Activated naive CD8-positive, alpha-beta T cell treated with anti-CD3 and anti-CD28 coated beads, Interleukin-2, amount 50 U/mL, for 16 hours (primary cell): ENCODE measurements around the gene WASF2.
"Not testable (repeated sequence)": the region's sequence is repeated elsewhere in the genome, so short reads cannot be mapped to it uniquely, and the experiment has no call there.

ENCODE experiments used
- DNase-seq: peaks from one replicate; pipeline ENCODE4 v3.0.0-alpha.2; 2020; ENCODE audit warnings: low read depth, low spot score

The WASF2 gene

GRCh38 chr1:27455139-27455811, 34.7 kb downstream of the WASF2 start:
- DNase-seq, result no peak

DNA sequence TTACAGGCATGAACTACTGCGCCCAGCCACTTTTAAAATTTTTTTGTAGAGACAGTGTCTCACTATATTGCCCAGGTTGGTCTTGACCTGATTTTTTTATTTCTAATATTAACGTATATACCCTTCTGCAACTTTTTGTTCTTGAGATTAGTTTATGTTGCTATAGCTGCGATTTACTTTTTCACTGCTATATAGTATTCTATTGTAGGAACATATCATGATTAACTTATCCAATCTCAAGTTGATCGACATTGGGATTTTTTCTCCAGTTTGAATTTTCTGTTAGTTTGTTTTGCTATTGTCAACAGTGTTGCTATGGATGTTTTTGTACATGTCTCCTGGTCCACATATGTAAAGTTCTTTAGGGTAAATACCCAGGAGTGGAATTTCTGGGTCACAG, 35.4 kb downstream of the WASF2 start:
- no peak for DNase-seq

DNA sequence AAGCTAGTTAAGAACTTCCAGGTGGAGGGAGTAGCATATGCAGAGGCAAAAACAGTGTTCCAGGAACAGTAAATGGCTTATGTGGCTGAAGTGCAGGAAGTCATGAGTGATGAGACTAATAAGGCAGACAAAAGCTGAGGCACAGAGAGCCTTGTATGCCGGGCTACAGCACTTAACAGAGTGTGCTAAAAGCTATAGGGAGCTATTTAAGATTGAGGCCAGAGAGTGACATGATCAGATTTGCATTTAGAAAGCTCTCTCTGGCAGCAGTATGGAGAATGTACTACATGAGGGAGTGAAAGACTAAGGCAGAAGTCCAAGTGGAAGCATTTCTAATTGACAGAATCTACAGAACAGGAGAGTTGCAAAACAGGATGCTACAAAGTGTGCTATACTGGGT, 38.6 kb downstream of the WASF2 start:
- no peak for DNase-seq

DNA sequence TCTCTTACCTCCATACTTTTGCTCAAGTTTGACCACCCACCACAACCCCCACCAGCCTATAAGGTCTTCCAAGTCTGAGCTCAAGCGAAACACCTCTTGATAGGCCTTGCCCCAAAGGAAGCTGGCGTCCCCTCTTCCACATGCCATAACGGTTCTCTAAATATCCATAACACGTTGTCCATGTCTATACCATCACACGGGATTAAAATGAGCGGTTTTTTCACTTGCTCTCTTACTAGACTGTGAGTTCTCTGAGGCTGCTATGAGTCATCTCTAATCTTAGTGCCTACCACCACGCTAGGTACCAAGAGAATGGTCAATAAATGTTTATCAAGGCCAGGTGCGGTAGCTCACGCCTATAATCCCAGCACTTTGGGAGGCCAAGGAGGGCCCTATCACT, 41.0 kb downstream of the WASF2 start:
- DNase-seq, result no peak

- DNase-seq, result no peak
Observed at GRCh38 chr1:27447883-27448282, 42.1 kb downstream of the WASF2 start.

- DNase-seq, result no peak
Observed at GRCh38 chr1:27447399-27447798, 42.6 kb downstream of the WASF2 start.

- no peak for DNase-seq
Observed at GRCh38 chr1:27446496-27447020, 43.4 kb downstream of the WASF2 start.

DNA sequence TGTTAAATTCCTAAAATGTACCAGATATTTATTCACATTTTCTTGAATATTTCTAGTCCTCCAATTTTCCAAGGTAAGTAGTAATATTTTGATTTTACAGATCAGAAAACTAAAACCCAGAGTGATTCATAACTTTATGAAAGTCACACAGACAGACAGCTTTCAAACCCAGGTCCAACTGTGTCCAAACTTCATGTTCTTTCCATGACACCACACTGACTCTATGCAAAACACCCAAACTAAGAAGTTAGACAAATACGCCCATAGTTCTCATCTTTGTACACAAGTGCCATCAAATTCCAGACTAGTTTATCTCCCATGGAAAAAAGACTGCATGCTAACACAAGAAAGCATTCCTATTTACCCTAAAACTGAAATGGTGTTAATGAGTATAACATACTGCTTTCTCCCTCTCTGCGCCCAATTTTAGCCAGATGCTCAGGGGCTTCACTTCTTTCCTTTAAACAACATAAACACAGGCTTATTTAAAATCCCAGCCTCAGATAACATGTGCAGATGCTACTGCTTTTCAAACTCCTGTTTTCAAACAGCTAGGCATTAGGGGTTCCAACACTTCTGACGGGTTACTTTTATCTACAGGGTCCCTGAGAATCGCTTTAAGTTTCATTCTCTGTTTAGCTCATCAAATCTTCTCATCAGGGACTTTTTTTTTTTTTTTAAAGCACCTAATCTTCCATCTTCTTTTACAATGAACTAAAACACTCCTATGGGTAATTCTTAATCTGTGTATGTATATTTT, 44.6 kb downstream of the WASF2 start:
- no peak for DNase-seq

DNA sequence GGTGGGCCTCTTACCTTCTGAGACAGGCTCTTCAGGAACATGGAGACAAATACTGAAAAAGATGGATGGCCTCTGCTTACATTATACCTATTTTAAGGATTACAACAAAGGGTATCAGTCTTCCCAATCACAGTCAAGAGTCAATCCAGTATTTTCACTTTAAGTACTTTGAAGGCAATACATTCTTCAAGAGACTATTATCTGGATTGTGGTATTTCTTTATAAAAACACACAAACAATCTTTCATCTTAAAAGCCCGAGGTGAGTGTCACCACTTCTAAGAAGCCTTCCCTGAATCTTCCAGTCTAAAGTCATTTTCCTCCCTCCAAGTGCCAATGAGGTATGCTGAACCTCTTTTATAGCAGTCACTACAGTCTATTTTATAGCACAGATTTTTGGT, 45.3 kb downstream of the WASF2 start:
- no peak for DNase-seq

DNA sequence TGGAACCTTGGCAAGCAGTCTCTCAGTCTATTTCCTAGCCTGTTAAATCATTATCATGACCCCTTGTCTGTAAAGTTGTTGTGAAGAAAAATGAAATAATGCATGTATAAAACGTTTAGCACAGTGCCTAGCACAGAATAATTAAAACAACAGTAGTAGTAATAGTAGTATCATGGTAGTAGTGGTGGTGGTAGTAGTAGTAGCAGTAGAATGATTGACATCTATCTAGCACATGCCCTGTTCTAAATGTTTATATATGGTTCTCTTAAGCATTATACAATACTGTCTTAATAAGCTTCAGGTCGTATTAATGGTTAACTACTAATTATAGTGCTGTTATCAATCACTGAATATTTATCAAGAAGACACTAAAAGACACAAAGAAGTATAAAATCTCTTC, 50.8 kb downstream of the WASF2 start:
- DNase-seq, result no peak

- no peak for DNase-seq
Observed at GRCh38 chr1:27438621-27439061, 51.3 kb downstream of the WASF2 start.

DNA sequence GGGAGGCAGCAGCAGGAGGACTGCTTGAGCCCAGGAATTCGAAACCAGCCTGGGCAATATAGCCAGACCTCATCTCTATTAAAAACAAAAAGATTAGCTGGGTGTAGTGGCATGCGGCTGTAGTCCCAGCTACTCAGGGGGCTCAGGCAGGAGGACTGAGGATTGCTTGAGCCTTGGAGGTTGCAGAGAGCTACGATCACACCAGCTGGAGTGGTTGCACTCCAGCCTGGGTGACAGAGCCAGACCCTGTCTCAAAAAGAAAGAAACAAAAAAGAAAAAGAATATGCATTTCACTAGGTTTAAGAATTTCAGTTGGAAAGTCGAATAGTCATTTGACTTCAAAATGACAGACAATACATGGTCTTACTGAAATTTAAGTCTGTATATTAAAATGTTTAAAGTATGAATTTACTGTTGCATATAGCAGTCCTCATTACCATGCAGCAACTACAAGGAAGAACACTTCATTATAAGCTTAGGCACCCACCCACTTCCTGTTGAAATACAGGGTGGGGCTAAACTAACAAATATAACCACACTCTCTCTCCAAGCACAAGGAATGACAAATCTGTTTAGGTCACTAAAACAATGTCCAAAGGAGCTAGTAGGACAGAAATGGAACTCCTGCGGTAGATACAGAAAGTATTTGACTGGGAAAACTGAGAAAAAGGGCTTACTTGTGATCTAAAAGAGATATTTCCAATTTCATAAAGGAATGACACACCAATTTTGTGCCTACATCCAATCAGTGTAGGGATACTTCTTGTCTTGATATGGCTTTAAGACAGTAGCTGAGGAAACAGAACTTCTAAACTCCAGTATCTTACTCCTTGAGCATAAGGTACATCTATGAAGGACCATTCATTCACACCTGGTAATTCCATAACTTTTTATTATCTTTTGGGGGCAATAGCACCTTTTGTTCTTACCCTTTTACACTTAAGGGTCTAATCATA, 53.5 kb downstream of the WASF2 start:
- DNase-seq, result no peak

DNA sequence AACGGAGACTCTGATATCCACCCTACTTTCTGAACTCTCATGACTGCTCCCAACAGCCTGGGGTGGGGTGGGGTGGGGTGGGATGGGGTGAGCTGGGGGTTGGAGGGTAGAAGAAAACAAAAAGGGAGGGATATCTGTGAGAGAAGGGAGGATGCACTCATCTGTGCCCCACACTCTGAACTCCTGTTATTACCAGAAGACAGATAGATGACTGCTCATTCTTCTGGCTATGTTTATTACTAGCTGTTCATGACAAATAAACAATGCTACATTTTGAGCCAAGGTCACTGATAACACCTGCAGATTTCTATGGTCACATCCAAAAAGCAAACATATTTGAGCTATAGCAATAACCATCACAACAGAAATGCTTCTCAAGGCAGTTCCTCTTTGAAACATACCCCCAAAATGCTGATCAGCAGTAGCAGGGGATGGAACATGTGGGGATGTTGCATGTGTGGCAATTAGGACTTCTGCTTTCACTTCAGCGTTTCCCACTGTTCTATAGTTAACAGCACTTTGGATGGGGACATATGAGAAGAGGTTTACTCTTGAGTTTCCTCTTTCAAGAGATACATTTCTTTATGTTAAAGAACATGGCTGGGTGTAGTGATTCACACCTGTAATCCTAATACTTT, 54.3 kb downstream of the WASF2 start:
- no peak for DNase-seq

DNA sequence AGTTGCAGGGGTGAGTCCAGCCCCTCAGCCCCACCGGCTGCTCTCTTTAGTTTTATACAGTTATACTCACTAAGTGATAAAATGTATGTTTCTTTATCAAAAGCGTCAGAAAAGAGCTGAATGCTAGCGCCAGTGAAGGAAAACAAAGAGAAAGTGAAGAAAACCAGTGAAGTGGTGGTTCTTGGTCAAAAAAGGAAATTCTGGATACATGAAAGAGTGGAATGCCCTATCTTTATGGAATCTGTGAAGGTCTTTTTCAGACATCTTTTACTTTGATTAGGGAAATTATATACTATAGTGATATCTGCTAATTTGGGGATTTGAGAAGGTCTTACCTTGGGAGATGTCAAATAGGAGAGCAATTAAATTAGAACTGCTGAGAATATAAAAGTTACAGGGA, 56.3 kb downstream of the WASF2 start:
- DNase-seq, result no peak

DNA sequence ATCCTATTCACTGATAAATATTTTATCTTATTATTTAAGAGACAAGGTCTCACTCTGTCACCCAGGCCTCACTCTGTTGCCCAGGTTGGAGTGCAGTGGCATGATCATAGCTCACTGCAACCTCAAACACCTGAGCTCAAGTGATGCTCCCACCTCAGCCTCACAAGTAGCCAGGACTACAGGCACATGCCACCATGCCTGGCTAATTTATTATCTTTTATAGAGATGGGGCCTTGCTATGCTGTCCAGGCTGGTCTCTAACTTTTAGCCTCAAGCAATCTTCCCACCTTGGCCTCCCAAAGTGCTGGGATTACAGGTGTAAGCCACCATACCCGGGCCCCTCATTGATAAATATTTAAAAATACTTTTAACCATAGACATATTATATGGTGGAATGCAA, 57.2 kb downstream of the WASF2 start:
- DNase-seq, result not testable (repeated sequence)

GRCh38 chr1:27431601-27431940, 58.4 kb downstream of the WASF2 start:
- no peak for DNase-seq

DNA sequence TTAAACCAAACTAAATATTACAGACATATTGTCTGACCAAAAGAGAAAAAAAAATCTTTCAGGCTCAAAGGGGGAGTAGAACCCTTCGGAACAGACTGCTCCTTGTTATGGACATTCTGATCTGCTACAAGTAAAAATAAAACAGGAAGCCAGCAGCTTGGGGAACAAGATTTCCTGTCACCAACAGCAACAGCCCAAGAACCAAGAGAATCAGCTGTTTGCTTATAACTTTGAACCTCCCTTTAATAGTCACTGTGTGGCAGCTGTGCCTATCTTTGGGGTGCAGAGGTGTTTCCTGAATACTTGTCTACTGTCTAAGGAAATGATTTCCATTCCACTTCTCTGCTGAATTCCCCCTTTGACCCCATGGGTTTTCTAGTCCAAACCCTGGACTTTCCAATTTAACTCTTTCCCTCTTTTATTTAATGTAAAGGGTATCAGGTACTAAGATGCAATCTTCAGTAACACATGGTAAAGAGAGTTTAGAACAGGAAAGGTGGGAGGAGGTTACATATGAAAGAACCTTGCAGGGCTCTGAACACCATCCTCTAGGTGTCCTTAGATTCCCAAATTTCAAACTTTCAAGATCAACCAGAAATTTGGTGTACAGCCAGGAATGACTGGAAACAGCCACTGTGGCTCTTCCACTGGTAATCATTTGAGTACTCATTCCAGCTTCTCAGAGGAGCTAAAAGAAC, 58.9 kb downstream of the WASF2 start:
- no peak for DNase-seq

GRCh38 chr1:27429029-27429425, 60.9 kb downstream of the WASF2 start:
- no peak for DNase-seq

DNA sequence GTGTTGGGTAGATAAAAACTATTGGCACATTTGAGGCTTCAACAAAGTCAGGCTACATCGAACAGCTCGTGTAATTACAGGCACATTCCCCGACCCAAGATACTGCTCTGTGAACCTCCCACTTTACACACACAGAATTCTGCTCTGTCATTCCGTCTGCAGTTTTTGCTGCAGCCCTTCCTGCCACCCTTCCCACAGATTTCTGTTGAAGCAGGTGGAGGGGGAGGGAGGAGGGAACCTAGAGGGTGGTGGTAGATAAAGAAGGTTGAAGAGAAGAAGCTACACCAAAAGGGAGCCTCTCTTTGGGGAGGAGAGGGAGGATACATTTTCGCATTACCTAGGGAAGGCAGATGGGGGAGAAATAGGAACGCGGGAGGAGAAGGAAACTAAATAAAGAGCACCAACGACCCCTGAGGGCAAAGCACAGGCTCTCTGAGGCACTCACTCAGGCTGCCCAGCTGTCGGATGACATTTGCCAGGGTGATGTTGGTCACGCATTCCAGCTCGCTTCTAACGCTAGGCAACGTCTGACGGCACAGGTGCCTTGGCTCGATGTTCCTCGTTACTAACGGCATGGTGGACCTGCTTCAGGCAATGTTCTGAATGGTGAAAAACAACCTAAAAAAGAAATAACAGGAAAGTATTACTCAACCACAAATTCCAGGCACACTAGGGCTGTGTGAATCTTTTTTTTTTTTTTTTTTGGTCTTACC, 61.5 kb downstream of the WASF2 start:
- DNase-seq, result no peak

DNA sequence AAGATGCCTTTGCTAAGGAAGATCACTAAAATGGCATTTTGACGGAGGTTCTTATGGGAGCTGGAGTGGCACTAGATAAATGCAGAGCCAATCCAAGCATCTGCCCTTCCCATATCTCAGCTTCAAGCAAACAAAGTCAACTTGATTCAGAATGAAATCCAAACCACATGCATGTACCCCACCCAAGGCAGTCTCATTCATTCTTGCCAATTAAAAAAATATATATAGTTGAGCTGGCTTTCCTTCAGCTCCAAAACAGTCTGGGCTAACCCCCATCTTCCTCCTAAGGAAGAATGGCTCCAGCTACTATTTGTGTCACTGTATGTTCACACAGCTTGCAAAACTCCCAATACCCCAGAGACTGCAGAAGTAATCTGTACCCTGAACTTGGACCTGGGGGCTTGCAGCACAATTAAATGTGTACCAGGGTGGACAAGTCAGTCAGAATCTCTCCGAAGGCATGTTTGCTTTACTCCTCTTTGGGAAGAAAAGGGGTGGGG, 62.1 kb downstream of the WASF2 start:
- DNase-seq, result no peak
